PC-3 (cell line): Measurements from ENCODE around the gene SIGLEC15.

Experiments used
- EZH2 ChIP-seq: fragments of 300-600 bp; sonication (generic); IDR thresholded peaks from one replicate; pipeline ENCODE4 v1.6.1; 2017; ENCODE audit warnings: antibody characterized with exemption, mild to moderate bottlenecking, low read length; ENCODE audit not compliant: unreplicated experiment
- EZH2phosphoT487 ChIP-seq: fragments of 300-600 bp; sonication (generic); IDR thresholded peaks from 2 replicates; pipeline ENCODE4 v1.6.1; 2018; ENCODE audit warnings: mild to moderate bottlenecking, antibody characterized with exemption, low read length, borderline replicate concordance
- TF ChIP-seq, protein P1 (sequence below): fragments of 300-600 bp; sonication (generic); conservative IDR thresholded peaks from 2 replicates; pipeline ENCODE4 v1.5.1; 2017; ENCODE audit warnings: antibody characterized with exemption, low read depth, mild to moderate bottlenecking, low read length

DNA sequence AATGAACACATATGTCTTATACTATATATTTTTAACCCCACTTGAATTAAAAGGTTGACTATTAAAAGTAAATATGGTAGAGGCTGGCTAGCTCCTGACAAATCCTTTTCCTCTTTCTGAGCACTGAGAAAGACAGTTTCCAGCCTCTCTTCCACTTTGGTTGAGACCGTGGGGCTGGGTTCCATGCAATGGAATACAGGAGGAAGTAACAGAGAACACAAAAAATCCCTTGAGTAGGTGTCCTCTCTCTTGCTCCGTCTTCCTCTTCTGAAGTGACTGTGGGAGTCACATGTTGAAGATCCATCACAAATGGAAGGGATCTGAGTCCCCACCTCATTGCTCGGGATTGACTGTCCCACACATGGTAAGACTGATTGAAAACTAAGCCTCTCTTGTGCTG lies 36.6 kb upstream of the SIGLEC15 start:
- TF ChIP-seq, protein P1, sequence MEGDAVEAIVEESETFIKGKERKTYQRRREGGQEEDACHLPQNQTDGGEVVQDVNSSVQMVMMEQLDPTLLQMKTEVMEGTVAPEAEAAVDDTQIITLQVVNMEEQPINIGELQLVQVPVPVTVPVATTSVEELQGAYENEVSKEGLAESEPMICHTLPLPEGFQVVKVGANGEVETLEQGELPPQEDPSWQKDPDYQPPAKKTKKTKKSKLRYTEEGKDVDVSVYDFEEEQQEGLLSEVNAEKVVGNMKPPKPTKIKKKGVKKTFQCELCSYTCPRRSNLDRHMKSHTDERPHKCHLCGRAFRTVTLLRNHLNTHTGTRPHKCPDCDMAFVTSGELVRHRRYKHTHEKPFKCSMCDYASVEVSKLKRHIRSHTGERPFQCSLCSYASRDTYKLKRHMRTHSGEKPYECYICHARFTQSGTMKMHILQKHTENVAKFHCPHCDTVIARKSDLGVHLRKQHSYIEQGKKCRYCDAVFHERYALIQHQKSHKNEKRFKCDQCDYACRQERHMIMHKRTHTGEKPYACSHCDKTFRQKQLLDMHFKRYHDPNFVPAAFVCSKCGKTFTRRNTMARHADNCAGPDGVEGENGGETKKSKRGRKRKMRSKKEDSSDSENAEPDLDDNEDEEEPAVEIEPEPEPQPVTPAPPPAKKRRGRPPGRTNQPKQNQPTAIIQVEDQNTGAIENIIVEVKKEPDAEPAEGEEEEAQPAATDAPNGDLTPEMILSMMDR, result no peak
- TF ChIP-seq EZH2phosphoT487 (no peak), EZH2 (no peak)
